TTC549 (cell line): ENCODE data around the gene RASAL3.
"Not testable (repeated sequence)": the region's sequence is repeated elsewhere in the genome, so short reads cannot be mapped to it uniquely, and the experiment has no call there.

Experiments used
- FAIRE-seq: peaks from 2 replicates; lab custom pipeline; 2012; peaks lifted over from hg19 to GRCh38; lab: Jason Lieb, UNC

The RASAL3 gene

GRCh38 chr19:15473821-15474220 is 9.5 kb upstream of the RASAL3 start:
- FAIRE-seq: not testable (repeated sequence)

GRCh38 chr19:15471639-15472101 is 7.3 kb upstream of the RASAL3 start:
- FAIRE-seq: no peak

- FAIRE-seq: no peak
Measured at GRCh38 chr19:15469513-15470297, 5.4 kb upstream of the RASAL3 start.

- FAIRE-seq: no peak
Measured at GRCh38 chr19:15468675-15469512, 4.5 kb upstream of the RASAL3 start.

GRCh38 chr19:15467734-15468214 is 3.4 kb upstream of the RASAL3 start:
- FAIRE-seq: no peak

GRCh38 chr19:15466851-15467733 is 2.7 kb upstream of the RASAL3 start:
- no peak for FAIRE-seq

GRCh38 chr19:15463861-15464371 is 428 bp downstream of the RASAL3 start:
- FAIRE-seq: no peak

GRCh38 chr19:15461694-15462093 is 2.6 kb downstream of the RASAL3 start:
- no peak for FAIRE-seq

- no peak for FAIRE-seq
Measured at GRCh38 chr19:15457701-15458484, 6.5 kb downstream of the RASAL3 start.

- FAIRE-seq: no peak
Measured at GRCh38 chr19:15456871-15457700, 7.3 kb downstream of the RASAL3 start.

GRCh38 chr19:15456441-15456840 is 7.9 kb downstream of the RASAL3 start:
- no peak for FAIRE-seq

GRCh38 chr19:15455996-15456395 is 8.3 kb downstream of the RASAL3 start:
- no peak for FAIRE-seq

- FAIRE-seq: no peak
Measured at GRCh38 chr19:15453906-15454860, 10.2 kb downstream of the RASAL3 start.

- no peak for FAIRE-seq
Measured at GRCh38 chr19:15453091-15453578, 11.2 kb downstream of the RASAL3 start.

GRCh38 chr19:15452111-15453047 is 12.0 kb downstream of the RASAL3 start:
- no peak for FAIRE-seq

GRCh38 chr19:15450528-15450890 is 13.8 kb downstream of the RASAL3 start:
- no peak for FAIRE-seq

- FAIRE-seq: no peak
Measured at GRCh38 chr19:15449620-15450527, 14.5 kb downstream of the RASAL3 start, which contains the start of gene WIZ. TSS of gene WIZ (minus strand) at chr19:15449956. CDS start at chr19:15448307, 1,649 bp downstream.
